Measurements from ENCODE around the gene AGBL3. TPM values are rescaled to one million over a fixed set of nuclear protein-coding genes. Genes with fewer than 3 reads are reported as not detected.
A peak's percentile ranks its signal among the peaks of the same experiment; 100 is the strongest.

AGBL3 gene
- total and polyA plus RNA-seq, 7 donors, result 0.51 to 3.5 (median 1.3) TPM

- Histone ChIP-seq H3K4me3 (no peak overlapping the region), H3K27me3 (ENCODE audit: insufficient read depth in 3 of 3, low read length in 2 of 3) (no peaks in the 10 kb centered on the region), H3K36me3 (ENCODE audit: insufficient read depth in 1 of 2, low read depth in 1 of 2) (peaks cover 2 to 100% of the 10 kb centered on the region in 2 donors), H3K27ac (no peak overlapping the region), H3K9me3 (peaks cover 16% of the 10 kb centered on the region), H3K4me1 (no peaks in the 10 kb centered on the region)
- no peak for DNase-seq
- intact Hi-C loops (cut with DNase I), result no loop called here
- no peak for TF ChIP-seq CTCF (IDR thresholded peaks at IDR 0.05)
- 97 to 99% (median 98%) methylated on average over 7 of the region's 7 CpGs for WGBS, 3 donors
- no peak for ATAC-seq
Observed at GRCh38 chr7:135183478-135183877, 197.2 kb downstream of the AGBL3 start.

- Histone ChIP-seq H3K4me1 (peaks cover under 1% of the 10 kb centered on the region), H3K27ac (peak overlapping the region; percentile 50), H3K4me3 (no peak overlapping the region), H3K9me3 (peaks cover 16% of the 10 kb centered on the region), H3K36me3 (ENCODE audit: insufficient read depth in 1 of 2, low read depth in 1 of 2) (peaks cover 2 to 100% of the 10 kb centered on the region in 2 donors), H3K27me3 (ENCODE audit: insufficient read depth in 3 of 3, low read length in 2 of 3) (no peaks in the 10 kb centered on the region)
- intact Hi-C loops (cut with DNase I), result no loop called here
- ATAC-seq (peak; percentile 26 to 57 (median 38)), DNase-seq (no peak)
- TF ChIP-seq CTCF (IDR thresholded peaks at IDR 0.05), result no peak
- 94 to 98% (median 97%) methylated on average over 5 of the region's 5 CpGs for WGBS, 3 donors
Observed at GRCh38 chr7:135184254-135184841, 198.0 kb downstream of the AGBL3 start.

Other genes starting within 250 kb of the AGBL3 start
- gene CALD1, start 206.9 kb upstream of the AGBL3 start, total RNA-seq, result 10 to 100 TPM; 25.0 to 59.5 (median 33.3) TPM
- 10 to 100 TPM; 16.8 to 24.7 (median 17.9) TPM for gene CALD1, start 206.9 kb upstream of the AGBL3 start, polyA plus RNA-seq
- 100 to 1,000 TPM in 1 of 4 donors, 10 to 100 TPM in 3; 67.0 to 106 (median 74.0) TPM for gene TMEM140, start 161.6 kb downstream of the AGBL3 start, total RNA-seq
- gene TMEM140, start 161.6 kb downstream of the AGBL3 start, polyA plus RNA-seq, result 10 to 100 TPM; 25.4 to 62.1 (median 52.5) TPM
- 10 to 100 TPM; 20.6 to 29.4 (median 25.3) TPM for gene CYREN, start 184.2 kb downstream of the AGBL3 start, total RNA-seq
- 10 to 100 TPM; 25.0 to 61.2 (median 46.3) TPM for gene CYREN, start 184.2 kb downstream of the AGBL3 start, polyA plus RNA-seq
- gene WDR91, start 225.0 kb downstream of the AGBL3 start, total RNA-seq, result 10 to 100 TPM in 1 of 4 donors, 1 to 10 TPM in 3; 4.8 to 23.6 (median 8.5) TPM
- 1 to 10 TPM; 2.7 to 4.0 (median 2.8) TPM for gene WDR91, start 225.0 kb downstream of the AGBL3 start, polyA plus RNA-seq
- gene STRA8, start 247.3 kb downstream of the AGBL3 start, total RNA-seq, result not detected
- not detected for gene STRA8, start 247.3 kb downstream of the AGBL3 start, polyA plus RNA-seq